HepG2 (cell line): ENCODE results near the gene BIRC3. TPM values are rescaled to one million over a fixed set of nuclear protein-coding genes. Genes with fewer than 3 reads are reported as not detected.

ENCODE experiments used
- ASH2L ChIP-seq: fragments of 300-600, 200-600 bp; sonication (generic); IDR thresholded peaks from 2 replicates; pipeline ENCODE4 v1.7.0; 2017; ENCODE audit warnings: low read depth, mild to moderate bottlenecking, moderate library complexity, mixed read lengths, low read length; ENCODE audit not compliant: insufficient read length
- CREB1 ChIP-seq, 2 experiments: fragments of 450-650 bp in 1 of 2; IDR thresholded peaks; 2 replicates each; pipeline ENCODE4 v1.6.1; 2016 to 2017; ENCODE audit warnings: control low read depth in 1 of 2, mild to moderate bottlenecking in 1 of 2, missing compliant biosample characterization in 1 of 2, missing genetic modification characterization in 1 of 2
- HOXA9 ChIP-seq: sonication (generic); formaldehyde crosslinking; IDR thresholded peaks from 2 replicates; pipeline ENCODE4 v1.8.1; 2022; ENCODE audit warnings: missing genetic modification reagents, mild to moderate bottlenecking, moderate library complexity, borderline replicate concordance
- LCORL ChIP-seq, 2 experiments: fragments of 450-650 bp in 1 of 2; sonication (generic) in 1 of 2; formaldehyde crosslinking in 1 of 2; IDR thresholded peaks; 2 replicates each; pipeline versions ENCODE4 v1.5.0 to v1.6.1; 2017 to 2020; ENCODE audit warnings: antibody characterized with exemption in 1 of 2, missing genetic modification reagents in 1 of 2
- MIER2 ChIP-seq: IDR thresholded peaks from 2 replicates; pipeline ENCODE4 v1.6.1; 2016; ENCODE audit warnings: missing biosample characterization, missing genetic modification reagents
- RBFOX2 ChIP-seq: fragments of 200-400 bp; formaldehyde crosslinking; IDR thresholded peaks from 2 replicates; pipeline ENCODE4 v1.6.1; 2017; ENCODE audit warnings: low read depth, mild to moderate bottlenecking, low read length
- STAG1 ChIP-seq: sonication (generic); formaldehyde crosslinking; IDR thresholded peaks from 2 replicates; pipeline ENCODE4 v1.4.0; 2020; ENCODE audit warnings: missing genetic modification reagents
- TBL1XR1 ChIP-seq: fragments of 150-350 bp; IDR thresholded peaks from 2 replicates; pipeline ENCODE4 v1.6.1; 2014; ENCODE audit warnings: borderline replicate concordance, low read length; ENCODE audit not compliant: partially characterized antibody
- WIZ ChIP-seq: sonication (generic); formaldehyde crosslinking; IDR thresholded peaks from 2 replicates; pipeline ENCODE4 v1.5.1; 2020; ENCODE audit warnings: mild to moderate bottlenecking, missing genetic modification reagents
- ZBTB10 ChIP-seq: sonication (generic); formaldehyde crosslinking; IDR thresholded peaks from 2 replicates; pipeline ENCODE4 v1.4.0; 2020; ENCODE audit warnings: missing genetic modification reagents, borderline replicate concordance
- ZGPAT ChIP-seq: IDR thresholded peaks from 2 replicates; pipeline ENCODE4 v1.6.1; 2016; ENCODE audit warnings: mild to moderate bottlenecking
- polyA plus RNA-seq, 8 experiments: library from polyadenylated mRNA; depleted of rRNA in 3 of 8; stranded (reverse) in 7 of 8; unstranded in 1 of 8; fragments of >200 nt; fragmentation: Illumina TruSeq in 4 of 8; extraction: Trizol in 4 of 8; gene quantifications; 2 replicates each; pipeline versions ENCODE4 v1.2.1 to v1.2.3, GENCODE V29; 2011 to 2016; ENCODE audit warnings: low read depth in 4 of 8, missing spikeins in 1 of 8, mixed read lengths in 1 of 8; ENCODE audit not compliant: insufficient read depth in 1 of 8
- total RNA-seq, 5 experiments: library from RNA; depleted of rRNA; stranded (reverse); fragments of >200 nt; fragmentation: Illumina TruSeq; extraction: Trizol; gene quantifications; 2 replicates each; pipeline ENCODE4 v1.2.3, GENCODE V29; 2016; ENCODE audit warnings: low read depth in 1 of 5
- TF ChIP-seq, protein P1 (sequence below): sonication (generic); formaldehyde crosslinking; IDR thresholded peaks from 2 replicates; pipeline ENCODE4 v1.5.1; 2020; ENCODE audit warnings: missing genetic modification reagents, mild to moderate bottlenecking, borderline replicate concordance
- TF ChIP-seq, protein P2 (sequence below): sonication (generic); formaldehyde crosslinking; IDR thresholded peaks from 2 replicates; pipeline ENCODE4 v1.4.0; 2020; ENCODE audit warnings: mild to moderate bottlenecking, missing genetic modification reagents, borderline replicate concordance
- TF ChIP-seq, protein P3 (sequence below): sonication (generic); formaldehyde crosslinking; IDR thresholded peaks from 2 replicates; pipeline ENCODE4 v1.4.0; 2020; ENCODE audit warnings: missing genetic modification reagents

Gene BIRC3
- total and polyA plus RNA-seq, 2 of the 13 experiments (the other 11 are each of a cell fraction or from before 2014, with no cell fraction given), result 0.41 to 4.2 TPM

DNA sequence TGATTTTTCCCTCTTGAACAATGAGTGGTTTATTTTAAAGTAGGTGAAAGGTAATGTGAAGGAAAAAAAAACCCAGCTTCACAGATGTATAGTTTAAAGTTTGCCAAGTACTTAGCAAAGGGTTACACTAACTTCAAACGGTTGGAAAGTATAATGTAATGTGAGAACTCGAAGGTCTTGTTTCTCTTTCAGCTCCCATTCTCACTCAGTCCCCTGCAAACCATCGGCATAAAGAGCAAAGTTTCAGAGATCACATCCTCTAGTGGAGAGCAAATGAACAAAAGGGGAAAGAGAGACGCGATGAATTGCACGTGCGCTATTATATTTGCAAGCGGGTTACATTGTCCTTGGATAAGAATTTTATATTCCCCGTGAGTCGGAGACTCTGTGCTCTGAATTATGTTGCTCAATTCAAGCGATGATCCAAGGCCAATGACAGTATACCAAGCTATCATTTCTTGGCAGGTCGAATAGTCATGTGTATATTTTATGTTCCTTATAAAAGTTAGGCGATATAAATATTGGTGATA is 37.6 kb upstream of the BIRC3 start (continued):
- TF ChIP-seq CREB1 (IDR thresholded peaks at IDR 0.05) (no peak), CREB1 (CRISPR knock-in tag; IDR thresholded peaks at IDR 0.05) (peak; percentile 70; the same call in 1 of the 2 replicates), ASH2L (peak; percentile 87), TBL1XR1 (peak; percentile 31), ZGPAT (CRISPR knock-in tag) (peak; percentile 80), WIZ (CRISPR knock-in tag) (no peak), RBFOX2 (peak; percentile 64), HOXA9 (CRISPR knock-in tag) (no peak), LCORL (IDR thresholded peaks at IDR 0.05) (no peak), LCORL (CRISPR knock-in tag; IDR thresholded peaks at IDR 0.05) (peak; percentile 22; the same call in 1 of the 2 replicates), MIER2 (CRISPR knock-in tag) (peak; percentile 67; the same call in 1 of the 2 replicates), ZBTB10 (no peak), STAG1 (peak; percentile 56)
- TF ChIP-seq, protein P1, sequence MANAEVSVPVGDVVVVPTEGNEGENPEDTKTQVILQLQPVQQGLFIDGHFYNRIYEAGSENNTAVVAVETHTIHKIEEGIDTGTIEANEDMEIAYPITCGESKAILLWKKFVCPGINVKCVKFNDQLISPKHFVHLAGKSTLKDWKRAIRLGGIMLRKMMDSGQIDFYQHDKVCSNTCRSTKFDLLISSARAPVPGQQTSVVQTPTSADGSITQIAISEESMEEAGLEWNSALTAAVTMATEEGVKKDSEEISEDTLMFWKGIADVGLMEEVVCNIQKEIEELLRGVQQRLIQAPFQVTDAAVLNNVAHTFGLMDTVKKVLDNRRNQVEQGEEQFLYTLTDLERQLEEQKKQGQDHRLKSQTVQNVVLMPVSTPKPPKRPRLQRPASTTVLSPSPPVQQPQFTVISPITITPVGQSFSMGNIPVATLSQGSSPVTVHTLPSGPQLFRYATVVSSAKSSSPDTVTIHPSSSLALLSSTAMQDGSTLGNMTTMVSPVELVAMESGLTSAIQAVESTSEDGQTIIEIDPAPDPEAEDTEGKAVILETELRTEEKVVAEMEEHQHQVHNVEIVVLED, result peak; percentile 26; the same call in 1 of the 2 replicates
- TF ChIP-seq, protein P2, sequence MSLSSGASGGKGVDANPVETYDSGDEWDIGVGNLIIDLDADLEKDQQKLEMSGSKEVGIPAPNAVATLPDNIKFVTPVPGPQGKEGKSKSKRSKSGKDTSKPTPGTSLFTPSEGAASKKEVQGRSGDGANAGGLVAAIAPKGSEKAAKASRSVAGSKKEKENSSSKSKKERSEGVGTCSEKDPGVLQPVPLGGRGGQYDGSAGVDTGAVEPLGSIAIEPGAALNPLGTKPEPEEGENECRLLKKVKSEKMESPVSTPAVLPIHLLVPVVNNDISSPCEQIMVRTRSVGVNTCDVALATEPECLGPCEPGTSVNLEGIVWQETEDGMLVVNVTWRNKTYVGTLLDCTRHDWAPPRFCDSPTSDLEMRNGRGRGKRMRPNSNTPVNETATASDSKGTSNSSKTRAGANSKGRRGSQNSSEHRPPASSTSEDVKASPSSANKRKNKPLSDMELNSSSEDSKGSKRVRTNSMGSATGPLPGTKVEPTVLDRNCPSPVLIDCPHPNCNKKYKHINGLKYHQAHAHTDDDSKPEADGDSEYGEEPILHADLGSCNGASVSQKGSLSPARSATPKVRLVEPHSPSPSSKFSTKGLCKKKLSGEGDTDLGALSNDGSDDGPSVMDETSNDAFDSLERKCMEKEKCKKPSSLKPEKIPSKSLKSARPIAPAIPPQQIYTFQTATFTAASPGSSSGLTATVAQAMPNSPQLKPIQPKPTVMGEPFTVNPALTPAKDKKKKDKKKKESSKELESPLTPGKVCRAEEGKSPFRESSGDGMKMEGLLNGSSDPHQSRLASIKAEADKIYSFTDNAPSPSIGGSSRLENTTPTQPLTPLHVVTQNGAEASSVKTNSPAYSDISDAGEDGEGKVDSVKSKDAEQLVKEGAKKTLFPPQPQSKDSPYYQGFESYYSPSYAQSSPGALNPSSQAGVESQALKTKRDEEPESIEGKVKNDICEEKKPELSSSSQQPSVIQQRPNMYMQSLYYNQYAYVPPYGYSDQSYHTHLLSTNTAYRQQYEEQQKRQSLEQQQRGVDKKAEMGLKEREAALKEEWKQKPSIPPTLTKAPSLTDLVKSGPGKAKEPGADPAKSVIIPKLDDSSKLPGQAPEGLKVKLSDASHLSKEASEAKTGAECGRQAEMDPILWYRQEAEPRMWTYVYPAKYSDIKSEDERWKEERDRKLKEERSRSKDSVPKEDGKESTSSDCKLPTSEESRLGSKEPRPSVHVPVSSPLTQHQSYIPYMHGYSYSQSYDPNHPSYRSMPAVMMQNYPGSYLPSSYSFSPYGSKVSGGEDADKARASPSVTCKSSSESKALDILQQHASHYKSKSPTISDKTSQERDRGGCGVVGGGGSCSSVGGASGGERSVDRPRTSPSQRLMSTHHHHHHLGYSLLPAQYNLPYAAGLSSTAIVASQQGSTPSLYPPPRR, result peak; percentile 77; the same call in 1 of the 2 replicates
- TF ChIP-seq, protein P3, sequence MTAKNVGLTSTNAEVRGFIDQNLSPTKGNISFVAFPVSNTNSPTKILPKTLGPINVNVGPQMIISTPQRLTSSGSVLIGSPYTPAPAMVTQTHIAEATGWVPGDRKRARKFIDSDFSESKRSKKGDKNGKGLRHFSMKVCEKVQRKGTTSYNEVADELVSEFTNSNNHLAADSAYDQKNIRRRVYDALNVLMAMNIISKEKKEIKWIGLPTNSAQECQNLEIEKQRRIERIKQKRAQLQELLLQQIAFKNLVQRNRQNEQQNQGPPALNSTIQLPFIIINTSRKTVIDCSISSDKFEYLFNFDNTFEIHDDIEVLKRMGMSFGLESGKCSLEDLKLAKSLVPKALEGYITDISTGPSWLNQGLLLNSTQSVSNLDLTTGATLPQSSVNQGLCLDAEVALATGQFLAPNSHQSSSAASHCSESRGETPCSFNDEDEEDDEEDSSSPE (CRISPR knock-in tag), result 0 out of 2 replicates have a peak, but pooled peaks have one; percentile 25
